ENCODE measurements around the gene PEX5. TPM values are rescaled to one million over a fixed set of nuclear protein-coding genes. Genes with fewer than 3 reads are reported as not detected.

The PEX5 gene
- total RNA-seq, 4 donors from 2014 or later = 35.9 to 49.3 (median 41.5) TPM

GRCh38 chr12:7161327-7161726, 28.2 kb upstream of the PEX5 start:
- Histone ChIP-seq H3K9me3 (no peaks in the 10 kb centered on the region), H3K36me3 (no peaks in the 10 kb centered on the region), H3K4me1 (peaks cover 19% of the 10 kb centered on the region), H3K27me3 (peaks cover 10% of the 10 kb centered on the region), H3K4me3 (no peak overlapping the region), H3K27ac (no peak overlapping the region)
- DNase-seq (ENCODE audit: low spot score in 2 of 2) = no peak
- TF ChIP-seq EP300 (IDR thresholded peaks at IDR 0.05) = no peak
- no peak for TF ChIP-seq POLR2A (IDR thresholded peaks at IDR 0.05)
- WGBS = 96% methylated on average over 4 of the region's 4 CpGs

DNA sequence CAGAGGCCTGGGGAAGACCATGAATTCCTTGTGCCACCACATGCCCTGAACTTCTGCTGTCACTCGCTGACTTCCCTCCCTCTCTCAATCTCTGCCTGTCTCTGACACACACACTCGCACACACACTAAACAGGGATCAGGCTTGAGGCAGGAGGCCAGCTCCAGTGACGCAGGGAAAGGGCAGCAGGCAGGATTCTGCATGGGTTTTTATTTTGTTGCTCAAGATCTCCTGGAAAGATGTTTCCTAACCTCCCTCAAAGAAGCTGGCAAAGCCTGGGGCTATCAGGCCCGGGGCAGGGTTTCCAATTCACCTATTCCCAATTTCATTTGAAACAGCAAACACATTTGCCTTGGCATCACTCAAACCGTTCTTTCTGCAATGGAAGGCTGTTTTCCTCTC, 27.7 kb upstream of the PEX5 start:
- H3K27ac ChIP-seq = no peak overlapping the region
- peaks cover 14% of the 10 kb centered on the region for H3K4me1 ChIP-seq
- no peaks in the 10 kb centered on the region for H3K9me3 ChIP-seq
- DNase-seq (ENCODE audit: low spot score in 2 of 2) = no peak
- peaks cover 10% of the 10 kb centered on the region for H3K27me3 ChIP-seq
- no peak for TF ChIP-seq EP300 (IDR thresholded peaks at IDR 0.05)
- TF ChIP-seq POLR2A (IDR thresholded peaks at IDR 0.05) = no peak
- no peak for TF ChIP-seq CTCF (IDR thresholded peaks at IDR 0.05)
- no peak for TF ChIP-seq POLR2AphosphoS5 (IDR thresholded peaks at IDR 0.05)
- no peaks in the 10 kb centered on the region for H3K36me3 ChIP-seq
- WGBS = 80% methylated on average over 5 of the region's 5 CpGs
- H3K4me3 ChIP-seq = no peak overlapping the region

DNA sequence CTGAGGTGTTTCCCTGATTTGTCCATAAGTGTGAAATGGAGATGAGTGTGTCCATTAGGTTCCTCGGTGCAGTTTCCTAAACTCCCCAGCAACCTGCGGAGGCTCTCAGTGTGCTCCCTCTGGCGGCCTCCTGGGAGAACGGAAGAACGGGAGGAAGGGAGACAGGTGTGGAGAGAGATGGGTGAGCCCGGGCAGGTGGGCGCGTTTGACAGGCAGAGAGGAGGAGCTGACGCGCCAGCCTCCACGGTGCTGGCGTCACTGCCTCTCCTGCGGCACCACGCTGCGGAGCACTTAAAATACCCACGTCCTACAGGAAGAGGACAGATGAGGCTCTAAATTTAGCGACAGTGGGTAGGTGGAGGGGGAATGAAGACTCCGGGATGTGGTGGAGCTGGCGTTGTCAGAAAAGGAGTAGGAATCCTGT, 26.8 kb upstream of the PEX5 start:
- no peaks in the 10 kb centered on the region for H3K36me3 ChIP-seq
- H3K4me1 ChIP-seq = peaks cover 7% of the 10 kb centered on the region
- no peak overlapping the region for H3K27ac ChIP-seq
- H3K9me3 ChIP-seq = no peaks in the 10 kb centered on the region
- WGBS = 2% methylated on average over 18 of the region's 19 CpGs
- peaks cover 10% of the 10 kb centered on the region for H3K27me3 ChIP-seq
- H3K4me3 ChIP-seq = no peak overlapping the region
- DNase-seq (ENCODE audit: low spot score in 2 of 2) = no peak
- TF ChIP-seq EP300 (IDR thresholded peaks at IDR 0.05) (no peak), POLR2AphosphoS5 (IDR thresholded peaks at IDR 0.05) (no peak), POLR2A (IDR thresholded peaks at IDR 0.05) (no peak), CTCF (IDR thresholded peaks at IDR 0.05) (peak; percentile 36 to 64)

GRCh38 chr12:7169951-7170350, 19.5 kb upstream of the PEX5 start:
- no peak for DNase-seq (ENCODE audit: low spot score in 2 of 2)
- Histone ChIP-seq H3K27me3 (peaks cover under 1% of the 10 kb centered on the region), H3K36me3 (no peaks in the 10 kb centered on the region), H3K4me1 (no peaks in the 10 kb centered on the region), H3K4me3 (no peak overlapping the region), H3K9me3 (peaks cover 13% of the 10 kb centered on the region), H3K27ac (no peak overlapping the region)
- no peak for TF ChIP-seq POLR2AphosphoS5 (IDR thresholded peaks at IDR 0.05)
- no peak for TF ChIP-seq EP300 (IDR thresholded peaks at IDR 0.05)
- TF ChIP-seq CTCF (IDR thresholded peaks at IDR 0.05) = no peak
- no peak for TF ChIP-seq POLR2A (IDR thresholded peaks at IDR 0.05)

- no peak for DNase-seq (ENCODE audit: low spot score in 2 of 2)
- WGBS = 75% methylated on average over 1 of the region's 1 CpG
- no peaks in the 10 kb centered on the region for H3K36me3 ChIP-seq
These were observed 17.6 kb upstream of the PEX5 start for GRCh38 chr12:7171854-7172253.

More at GRCh38 chr12:7171854-7172253, 17.6 kb upstream of the PEX5 start:
- H3K27ac ChIP-seq = no peak overlapping the region
- TF ChIP-seq CTCF (IDR thresholded peaks at IDR 0.05) = no peak
- TF ChIP-seq EP300 (IDR thresholded peaks at IDR 0.05) = no peak
- TF ChIP-seq POLR2A (IDR thresholded peaks at IDR 0.05) = no peak
- no peak for TF ChIP-seq POLR2AphosphoS5 (IDR thresholded peaks at IDR 0.05)
- H3K9me3 ChIP-seq = peaks cover 13% of the 10 kb centered on the region
- no peaks in the 10 kb centered on the region for H3K4me1 ChIP-seq
- H3K27me3 ChIP-seq = peaks cover 6% of the 10 kb centered on the region
- no peak overlapping the region for H3K4me3 ChIP-seq
